Loucy (cell line): Measurements from ENCODE around the gene CCDC43.

Experiments used
- H2AFZ ChIP-seq: fragments of 200-600 bp; sonication (generic); 2 replicates; pipeline ENCODE4 v1.6.0; 2016; ENCODE audit warnings: antibody characterized with exemption, mild to moderate bottlenecking, low read length, moderate library complexity
- H3F3A ChIP-seq: fragments of 200-600 bp; 2 replicates; pipeline ENCODE4 v1.6.0; 2016; ENCODE audit warnings: antibody characterized with exemption, low read depth, mild to moderate bottlenecking
- H3K27me3 ChIP-seq: fragments of 200-600 bp; sonication (generic); 2 replicates; pipeline ENCODE4 v1.6.1; 2014; ENCODE audit warnings: low read length, mild to moderate bottlenecking; ENCODE audit not compliant: insufficient read depth, poor library complexity, severe bottlenecking
- H3K36me3 ChIP-seq: fragments of 200-600 bp; sonication (generic); 2 replicates; pipeline ENCODE4 v1.6.1; 2016; ENCODE audit warnings: low read length; ENCODE audit not compliant: insufficient read depth
- H3K4me1 ChIP-seq: fragments of 200-600 bp; sonication (generic); 2 replicates; pipeline ENCODE4 v1.5.1; 2014; ENCODE audit warnings: low read length, mild to moderate bottlenecking; ENCODE audit not compliant: insufficient read depth, poor library complexity, severe bottlenecking
- H3K4me2 ChIP-seq: fragments of 200-600 bp; sonication (generic); 2 replicates; pipeline ENCODE4 v1.6.0; 2014; ENCODE audit warnings: antibody characterized with exemption, low read length, low read depth, mild to moderate bottlenecking; ENCODE audit not compliant: poor library complexity, severe bottlenecking
- H3K4me3 ChIP-seq: fragments of 200-600 bp; sonication (generic); 2 replicates; pipeline ENCODE4 v1.5.1; 2014; ENCODE audit warnings: low read length, mild to moderate bottlenecking, mixed read lengths; ENCODE audit not compliant: poor library complexity, severe bottlenecking
- H3K79me2 ChIP-seq: fragments of 200-600 bp; sonication (generic); 2 replicates; pipeline ENCODE4 v1.6.1; 2014; ENCODE audit warnings: low read length; ENCODE audit not compliant: insufficient read depth
- H3K9ac ChIP-seq: fragments of 200-600 bp; sonication (generic); 2 replicates; pipeline ENCODE4 v1.6.0; 2014; ENCODE audit warnings: mild to moderate bottlenecking, low read depth, low read length, moderate library complexity; ENCODE audit not compliant: poor library complexity, severe bottlenecking
- H3K9me2 ChIP-seq: fragments of 200-600 bp; sonication (generic); replicated peaks from 2 replicates; pipeline ENCODE4 v1.6.1; 2016; ENCODE audit warnings: low read depth, low read length, mixed read lengths
- H3K9me3 ChIP-seq: fragments of 200-600 bp; sonication (generic); 2 replicates; pipeline ENCODE4 v1.6.1; 2014; ENCODE audit warnings: mild to moderate bottlenecking, antibody characterized with exemption, low read length, low read depth; ENCODE audit not compliant: insufficient read depth
- H4K20me1 ChIP-seq: fragments of 200-600 bp; sonication (generic); 2 replicates; pipeline ENCODE4 v1.6.0; 2014; ENCODE audit warnings: antibody characterized with exemption, low read length, mild to moderate bottlenecking; ENCODE audit not compliant: insufficient read depth, poor library complexity, severe bottlenecking
- EZH2phosphoT487 ChIP-seq: fragments of 200-600 bp; IDR thresholded peaks from 2 replicates; pipeline ENCODE4 v1.6.1; 2018; ENCODE audit warnings: antibody characterized with exemption, mild to moderate bottlenecking, moderate library complexity, borderline replicate concordance
- TF ChIP-seq, protein P1 (sequence below): fragments of 200-600 bp; sonication (generic); conservative IDR thresholded peaks from 2 replicates; pipeline ENCODE4 v1.5.1; 2014; ENCODE audit warnings: mild to moderate bottlenecking, antibody characterized with exemption, low read length

Gene CCDC43

DNA sequence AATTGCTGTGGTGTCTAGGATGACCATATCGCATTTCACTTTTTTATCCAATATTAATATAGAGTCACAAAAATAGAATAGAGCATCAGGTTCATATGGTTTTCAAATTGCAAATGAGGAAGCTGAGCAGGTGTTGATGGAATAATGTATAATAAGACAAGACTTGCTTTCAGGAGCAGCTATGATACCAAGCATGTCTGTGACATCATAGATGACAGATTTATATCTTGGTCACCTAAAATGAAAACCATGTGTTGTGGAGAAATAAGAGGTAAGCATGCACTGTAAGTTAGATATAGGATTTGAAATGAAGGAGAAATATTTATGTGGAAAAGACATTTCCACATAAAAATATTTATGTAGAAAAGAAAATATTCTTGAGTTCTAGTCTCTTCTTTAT lies 24.7 kb downstream of the CCDC43 start:
- Histone ChIP-seq H4K20me1 (no peaks in the 10 kb centered on the region), H3K4me2 (no peak overlapping the region), H3K4me1 (no peaks in the 10 kb centered on the region), H3K4me3 (no peak overlapping the region), H3K27me3 (no peaks in the 10 kb centered on the region), H3K9me2 (no peaks in the 10 kb centered on the region), H3K79me2 (no peaks in the 10 kb centered on the region), H3K9me3 (no peaks in the 10 kb centered on the region), H3F3A (no peaks in the 10 kb centered on the region), H3K9ac (no peak overlapping the region), H2AFZ (no peak overlapping the region), H3K36me3 (no peaks in the 10 kb centered on the region)
- TF ChIP-seq EZH2phosphoT487 = no peak
- TF ChIP-seq, protein P1, sequence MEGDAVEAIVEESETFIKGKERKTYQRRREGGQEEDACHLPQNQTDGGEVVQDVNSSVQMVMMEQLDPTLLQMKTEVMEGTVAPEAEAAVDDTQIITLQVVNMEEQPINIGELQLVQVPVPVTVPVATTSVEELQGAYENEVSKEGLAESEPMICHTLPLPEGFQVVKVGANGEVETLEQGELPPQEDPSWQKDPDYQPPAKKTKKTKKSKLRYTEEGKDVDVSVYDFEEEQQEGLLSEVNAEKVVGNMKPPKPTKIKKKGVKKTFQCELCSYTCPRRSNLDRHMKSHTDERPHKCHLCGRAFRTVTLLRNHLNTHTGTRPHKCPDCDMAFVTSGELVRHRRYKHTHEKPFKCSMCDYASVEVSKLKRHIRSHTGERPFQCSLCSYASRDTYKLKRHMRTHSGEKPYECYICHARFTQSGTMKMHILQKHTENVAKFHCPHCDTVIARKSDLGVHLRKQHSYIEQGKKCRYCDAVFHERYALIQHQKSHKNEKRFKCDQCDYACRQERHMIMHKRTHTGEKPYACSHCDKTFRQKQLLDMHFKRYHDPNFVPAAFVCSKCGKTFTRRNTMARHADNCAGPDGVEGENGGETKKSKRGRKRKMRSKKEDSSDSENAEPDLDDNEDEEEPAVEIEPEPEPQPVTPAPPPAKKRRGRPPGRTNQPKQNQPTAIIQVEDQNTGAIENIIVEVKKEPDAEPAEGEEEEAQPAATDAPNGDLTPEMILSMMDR = no peak

DNA sequence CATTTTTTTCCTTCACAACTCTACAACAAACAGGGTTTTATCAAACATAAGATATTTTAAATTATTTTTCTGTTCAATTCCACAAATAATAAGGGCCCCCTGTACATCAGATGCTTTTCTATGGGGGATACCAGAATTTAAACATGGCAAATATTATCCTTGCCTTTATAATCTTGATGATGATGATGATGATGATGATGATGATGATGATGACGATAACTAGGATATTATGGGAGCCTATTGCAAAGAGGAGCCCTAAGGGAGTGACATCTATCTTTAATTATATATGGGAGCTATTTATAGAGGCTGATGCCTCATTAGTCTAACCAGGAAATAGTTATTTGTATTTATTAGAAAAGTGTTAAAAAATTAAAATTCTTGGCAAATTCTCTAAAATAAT lies 26.5 kb downstream of the CCDC43 start:
- H3F3A ChIP-seq = no peaks in the 10 kb centered on the region
- no peaks in the 10 kb centered on the region for H3K79me2 ChIP-seq
- H3K4me1 ChIP-seq = no peaks in the 10 kb centered on the region
- H3K27me3 ChIP-seq = no peaks in the 10 kb centered on the region
- H3K9ac ChIP-seq = no peak overlapping the region
- H3K4me3 ChIP-seq = no peak overlapping the region
- H4K20me1 ChIP-seq = no peaks in the 10 kb centered on the region
- no peaks in the 10 kb centered on the region for H3K36me3 ChIP-seq
- no peaks in the 10 kb centered on the region for H3K9me3 ChIP-seq
- TF ChIP-seq, protein P1 = no peak
- TF ChIP-seq EZH2phosphoT487 = no peak
- H3K4me2 ChIP-seq = no peak overlapping the region
- H3K9me2 ChIP-seq = no peaks in the 10 kb centered on the region
- H2AFZ ChIP-seq = no peak overlapping the region

DNA sequence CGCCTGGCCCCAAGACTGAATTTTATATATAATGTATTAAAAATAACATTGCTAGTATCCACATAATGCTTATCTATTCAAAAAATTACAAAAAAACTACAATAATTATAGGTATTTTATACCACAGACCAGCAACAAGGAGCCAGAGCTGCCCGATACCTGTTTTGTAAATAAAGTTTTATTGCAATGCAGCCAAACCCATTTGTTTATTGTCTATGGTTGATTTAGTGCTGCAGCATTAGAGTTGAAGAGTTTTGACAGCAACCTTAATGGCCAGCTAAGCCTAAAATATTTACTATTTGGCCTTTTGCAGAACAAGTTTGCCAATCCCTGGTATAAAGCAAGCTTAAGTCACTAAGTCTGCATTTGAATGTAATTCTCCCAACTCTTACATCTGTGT lies 27.7 kb downstream of the CCDC43 start:
- H4K20me1 ChIP-seq = no peaks in the 10 kb centered on the region
- H3K36me3 ChIP-seq = no peaks in the 10 kb centered on the region
- no peak overlapping the region for H3K9ac ChIP-seq
- no peaks in the 10 kb centered on the region for H3K4me1 ChIP-seq
- no peaks in the 10 kb centered on the region for H3K27me3 ChIP-seq
- TF ChIP-seq, protein P1 = no peak
- H3F3A ChIP-seq = no peaks in the 10 kb centered on the region
- no peaks in the 10 kb centered on the region for H3K9me3 ChIP-seq
- H2AFZ ChIP-seq = no peak overlapping the region
- no peaks in the 10 kb centered on the region for H3K79me2 ChIP-seq
- H3K4me3 ChIP-seq = no peak overlapping the region
- H3K9me2 ChIP-seq = no peaks in the 10 kb centered on the region
- H3K4me2 ChIP-seq = no peak overlapping the region
